ENCODE results near the gene RTTN. TPM values are rescaled to one million over a fixed set of nuclear protein-coding genes. Genes with fewer than 3 reads are reported as not detected.

RTTN gene
- polyA plus RNA-seq, 3 donors = 0.22 to 2.7 (median 0.25) TPM

DNA sequence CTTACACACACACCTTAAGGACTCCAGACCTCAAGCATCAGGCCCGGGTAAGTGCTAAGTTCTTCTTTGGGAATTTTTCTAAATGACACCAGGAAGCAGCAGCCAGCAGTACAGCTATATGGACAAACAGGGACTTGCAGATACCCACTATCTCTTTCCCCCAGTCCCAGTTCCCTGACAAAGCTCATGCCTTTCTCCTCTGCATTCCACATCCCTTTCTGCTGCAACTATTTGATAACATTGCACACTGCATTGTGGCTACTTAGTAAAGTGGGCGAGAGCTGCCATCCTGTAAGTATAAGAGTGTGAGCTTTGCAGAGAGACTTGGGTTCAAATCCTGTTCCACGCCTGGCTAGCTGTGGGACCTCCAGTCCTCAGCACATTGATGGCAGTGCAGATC, 243.8 kb downstream of the RTTN start:
- TF ChIP-seq, protein P1, sequence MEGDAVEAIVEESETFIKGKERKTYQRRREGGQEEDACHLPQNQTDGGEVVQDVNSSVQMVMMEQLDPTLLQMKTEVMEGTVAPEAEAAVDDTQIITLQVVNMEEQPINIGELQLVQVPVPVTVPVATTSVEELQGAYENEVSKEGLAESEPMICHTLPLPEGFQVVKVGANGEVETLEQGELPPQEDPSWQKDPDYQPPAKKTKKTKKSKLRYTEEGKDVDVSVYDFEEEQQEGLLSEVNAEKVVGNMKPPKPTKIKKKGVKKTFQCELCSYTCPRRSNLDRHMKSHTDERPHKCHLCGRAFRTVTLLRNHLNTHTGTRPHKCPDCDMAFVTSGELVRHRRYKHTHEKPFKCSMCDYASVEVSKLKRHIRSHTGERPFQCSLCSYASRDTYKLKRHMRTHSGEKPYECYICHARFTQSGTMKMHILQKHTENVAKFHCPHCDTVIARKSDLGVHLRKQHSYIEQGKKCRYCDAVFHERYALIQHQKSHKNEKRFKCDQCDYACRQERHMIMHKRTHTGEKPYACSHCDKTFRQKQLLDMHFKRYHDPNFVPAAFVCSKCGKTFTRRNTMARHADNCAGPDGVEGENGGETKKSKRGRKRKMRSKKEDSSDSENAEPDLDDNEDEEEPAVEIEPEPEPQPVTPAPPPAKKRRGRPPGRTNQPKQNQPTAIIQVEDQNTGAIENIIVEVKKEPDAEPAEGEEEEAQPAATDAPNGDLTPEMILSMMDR (IDR thresholded peaks at IDR 0.05) = no peak
- peaks cover 0 to 1% (median 1%) of the 10 kb centered on the region in 3 donors for H3K27me3 Mint-ChIP-seq (ENCODE audit: low read depth in 3 of 3)
- no peak overlapping the region for H2AFZ ChIP-seq (ENCODE audit: insufficient read depth, low read depth, low read length, poor library complexity, severe bottlenecking)
- H3K27me3 ChIP-seq (ENCODE audit: control insufficient read depth in 2 of 2, insufficient read depth in 2 of 2, low read length in 2 of 2) = no peaks in the 10 kb centered on the region
- no peak overlapping the region for H3K4me2 ChIP-seq (replicated peaks; ENCODE audit: extremely low read depth, low read length, poor library complexity, severe bottlenecking)
- no peaks in the 10 kb centered on the region for H4K20me1 ChIP-seq (ENCODE audit: insufficient read depth, low read length)
- DNase-seq = no peak
- H3K4me1 ChIP-seq (ENCODE audit: control insufficient read depth in 1 of 2, insufficient read depth in 2 of 2, low read length in 2 of 2) = peaks cover 33 to 34% of the 10 kb centered on the region in 2 donors
- WGBS (ENCODE audit: insufficient coverage) = 93% methylated on average over 2 of the region's 3 CpGs
- H3K9me3 Mint-ChIP-seq = peaks cover 0 to 10% (median 3%) of the 10 kb centered on the region in 7 donors
- no peaks in the 10 kb centered on the region for H3K4me1 Mint-ChIP-seq
- H3K27ac ChIP-seq (ENCODE audit: low read depth in 1 of 2, low read length in 2 of 2) = no peak overlapping the region
- no peak overlapping the region for H3K27ac Mint-ChIP-seq
- no peak overlapping the region for H3K4me3 Mint-ChIP-seq
- no peaks in the 10 kb centered on the region for H3K36me3 ChIP-seq (replicated peaks in 1 of 2; ENCODE audit: control insufficient read depth in 1 of 2, insufficient read depth in 2 of 2, low read length in 2 of 2)
- H3K4me3 ChIP-seq (replicated peaks in 1 of 3; ENCODE audit: low read depth in 2 of 3, low read length in 3 of 3) = no peak overlapping the region
- no peak overlapping the region for H3K9ac ChIP-seq (ENCODE audit: insufficient read depth, low read length, poor library complexity, severe bottlenecking)
- no peaks in the 10 kb centered on the region for H3K79me2 ChIP-seq (ENCODE audit: insufficient read depth, low read length)
- H3K9me3 ChIP-seq (replicated peaks in 1 of 2; ENCODE audit: control insufficient read depth in 1 of 2, insufficient read depth in 1 of 2, low read length in 2 of 2) = no peaks in the 10 kb centered on the region
- peaks cover 0 to 3% of the 10 kb centered on the region in 2 donors for H3K36me3 Mint-ChIP-seq
- intact Hi-C loops (cut with micrococcal nuclease) = no loop called here

DNA sequence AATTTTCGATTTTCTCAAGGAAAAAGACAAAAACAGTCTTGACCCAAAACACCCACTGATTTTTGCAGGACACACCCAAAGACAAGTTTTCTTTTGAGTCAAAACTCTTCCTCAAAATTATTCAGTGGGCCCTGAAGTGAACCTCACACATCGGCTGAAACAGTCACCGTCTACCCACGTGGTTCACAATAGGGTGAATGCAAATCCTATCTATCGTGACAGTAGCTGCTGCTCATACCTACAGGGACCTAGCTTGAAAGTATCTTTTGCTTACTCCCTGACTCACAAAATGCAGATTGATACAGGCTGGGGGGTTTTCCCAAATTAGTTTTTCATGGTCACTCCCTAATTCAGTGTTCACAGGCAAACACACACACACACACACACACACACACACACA, 247.1 kb downstream of the RTTN start:
- 61% methylated on average over 3 of the region's 5 CpGs for WGBS (ENCODE audit: insufficient coverage)
- H2AFZ ChIP-seq (ENCODE audit: insufficient read depth, low read depth, low read length, poor library complexity, severe bottlenecking) = no peak overlapping the region
- no peak overlapping the region for H3K4me3 ChIP-seq (replicated peaks in 1 of 3; ENCODE audit: low read depth in 2 of 3, low read length in 3 of 3)
- H3K4me2 ChIP-seq (replicated peaks; ENCODE audit: extremely low read depth, low read length, poor library complexity, severe bottlenecking) = no peak overlapping the region
- Mint-ChIP-seq H3K27me3 (ENCODE audit: low read depth in 3 of 3) (peaks cover 0 to under 1% (median 0%) of the 10 kb centered on the region in 3 donors), H3K4me1 (peaks cover 2% of the 10 kb centered on the region), H3K36me3 (peaks cover 0 to 3% of the 10 kb centered on the region in 2 donors), H3K4me3 (no peak overlapping the region), H3K9me3 (peaks cover 0 to 7% (median 0%) of the 10 kb centered on the region in 7 donors), H3K27ac (peak overlapping the region in 5 of 7 donors; percentile 84 to 92 (median 90))
- no peaks in the 10 kb centered on the region for H4K20me1 ChIP-seq (ENCODE audit: insufficient read depth, low read length)
- intact Hi-C loops (cut with micrococcal nuclease) = loop anchor here in 1 of 2 donors (5.0 kb wide), 1 partner anchor 464 kb away; no protein-coding TSS in a partner anchor
- no peaks in the 10 kb centered on the region for H3K36me3 ChIP-seq (replicated peaks in 1 of 2; ENCODE audit: control insufficient read depth in 1 of 2, insufficient read depth in 2 of 2, low read length in 2 of 2)
- peak; percentile 30 to 82 (median 60) for DNase-seq
- no peak overlapping the region for H3K9ac ChIP-seq (ENCODE audit: insufficient read depth, low read length, poor library complexity, severe bottlenecking)
- H3K27me3 ChIP-seq (ENCODE audit: control insufficient read depth in 2 of 2, insufficient read depth in 2 of 2, low read length in 2 of 2) = no peaks in the 10 kb centered on the region
- no peaks in the 10 kb centered on the region for H3K9me3 ChIP-seq (replicated peaks in 1 of 2; ENCODE audit: control insufficient read depth in 1 of 2, insufficient read depth in 1 of 2, low read length in 2 of 2)
- peak overlapping the region; percentile 23 to 87 for H3K27ac ChIP-seq (ENCODE audit: low read depth in 1 of 2, low read length in 2 of 2)
- H3K4me1 ChIP-seq (ENCODE audit: control insufficient read depth in 1 of 2, insufficient read depth in 2 of 2, low read length in 2 of 2) = peaks cover 37 to 38% of the 10 kb centered on the region in 2 donors
- TF ChIP-seq, protein P1 (IDR thresholded peaks at IDR 0.05) = no peak
- H3K79me2 ChIP-seq (ENCODE audit: insufficient read depth, low read length) = no peaks in the 10 kb centered on the region

All from CD14-positive monocyte (primary cell).